Transverse colon (tissue), 4 donors: ENCODE results near the gene SMYD3. TPM values are rescaled to one million over a fixed set of nuclear protein-coding genes. Genes with fewer than 3 reads are reported as not detected.
A peak's percentile ranks its signal among the peaks of the same experiment; 100 is the strongest.

ENCODE experiments used
- DNase-seq: peaks from one replicate; pipeline ENCODE4 v3.0.0-alpha.2; 2019
- H3K27ac ChIP-seq, 4 donors: fragments of 200-600 bp; sonication (generic); 2 replicates each; pipeline ENCODE4 v1.5.1; 2016 to 2018; ENCODE audit warnings: inconsistent platforms in 4 of 4
- H3K27me3 ChIP-seq: fragments of 200-600 bp; sonication (generic); 2 replicates; pipeline ENCODE4 v1.5.1; 2017; ENCODE audit warnings: inconsistent platforms
- H3K36me3 ChIP-seq, 4 donors: fragments of 200-600 bp; sonication (generic); 2 replicates each; pipeline ENCODE4 v1.5.1; 2017 to 2019; ENCODE audit warnings: inconsistent platforms in 4 of 4
- H3K4me1 ChIP-seq, 4 donors: fragments of 200-600 bp; sonication (generic); 2 replicates each; pipeline ENCODE4 v1.5.1; 2017 to 2020; ENCODE audit warnings: inconsistent platforms in 4 of 4
- H3K4me3 ChIP-seq, 4 donors: fragments of 200-600 bp; sonication (generic); 1 replicate in 1 of 4; 2 replicates in 3 of 4; pipeline versions ENCODE4 v1.5.1 to v1.6.1; 2017 to 2019; ENCODE audit warnings: inconsistent platforms in 4 of 4
- H3K9me3 ChIP-seq, 2 donors: fragments of 200-600 bp; sonication (generic); 2 replicates each; pipeline ENCODE4 v1.5.1; 2017 to 2019; ENCODE audit warnings: inconsistent platforms in 2 of 2
- CTCF ChIP-seq, 5 experiments: fragments of 200-600 bp in 3 of 5; fragments of 450-650 bp in 2 of 5; sonication (generic) in 3 of 5; IDR thresholded peaks; 1 replicate in 2 of 5; 2 replicates in 3 of 5; pipeline ENCODE4 v1.5.1; 2016 to 2017; ENCODE audit warnings: antibody characterized with exemption in 5 of 5, inconsistent platforms in 3 of 5, mild to moderate bottlenecking in 2 of 5, moderate library complexity in 1 of 5
- EP300 ChIP-seq: sonication (generic); formaldehyde crosslinking; IDR thresholded peaks from one replicate; pipeline ENCODE4 v1.6.1; 2017; ENCODE audit warnings: antibody characterized with exemption, low read depth
- POLR2A ChIP-seq: fragments of 450-650 bp; IDR thresholded peaks from one replicate; pipeline ENCODE4 v1.6.1; 2016; ENCODE audit warnings: antibody characterized with exemption, mild to moderate bottlenecking, moderate library complexity
- POLR2AphosphoS5 ChIP-seq, 3 donors: sonication (generic); formaldehyde crosslinking; IDR thresholded peaks; one replicate each; pipeline ENCODE4 v1.6.1; 2016; ENCODE audit warnings: antibody characterized with exemption in 3 of 3
- WGBS, 2 donors: methylation state at CpG; one replicate each; pipeline ENCODE4 v1.1.5; 2018; ENCODE audit warnings: low coverage in 1 of 2; 5-methylcytosine and 5-hydroxymethylcytosine counted together
- in situ Hi-C, 4 donors: fragments of 200-750 bp; cut with MboI; loops; one replicate each; pipeline versions ENCODE4 v1.15.0 to v1.15.1; 2017; ENCODE audit warnings: low sequenced_read_pairs in 3 of 4, low pct_ligation_motif_present in 1 of 4, low pct_unique_long_range_greater_than_20kb in 1 of 4
- intact Hi-C: fragments of 100-400 bp; cut with DNase I; formaldehyde crosslinking; loops from one replicate; pipeline ENCODE4 v1.15.1; 2023; ENCODE audit warnings: low total_unique reads
- total RNA-seq, 4 donors: library from RNA; depleted of rRNA; stranded (reverse); fragments of >200 nt; gene quantifications; one replicate each; pipeline ENCODE4 v1.1.0, GENCODE V29; 2016

The SMYD3 gene
- total RNA-seq, 4 donors from 2014 or later = 10.5 to 31.3 (median 25.8) TPM

- Histone ChIP-seq H3K27me3 (no peaks in the 10 kb centered on the region), H3K36me3 (no peaks in the 10 kb centered on the region), H3K9me3 (no peaks in the 10 kb centered on the region), H3K4me3 (no peak overlapping the region), H3K27ac (no peak overlapping the region), H3K4me1 (no peaks in the 10 kb centered on the region)
- DNase-seq = no peak
- WGBS, 2 donors = 53 to 57% methylated on average over 2 of the region's 2 CpGs
- in situ Hi-C loops = no loop called here
- intact Hi-C loops = no loop called here
- TF ChIP-seq EP300 = no peak
- TF ChIP-seq POLR2AphosphoS5 (IDR thresholded peaks at IDR 0.05) = no peak
- no peak for TF ChIP-seq POLR2A
- no peak for TF ChIP-seq CTCF (IDR thresholded peaks at IDR 0.05)
Observed at GRCh38 chr1:246218686-246219085, 288.4 kb downstream of the SMYD3 start.

GRCh38 chr1:246216906-246217305 lies 290.2 kb downstream of the SMYD3 start:
- in situ Hi-C loops = no loop called here

GRCh38 chr1:246215510-246215903 lies 291.6 kb downstream of the SMYD3 start:
- Histone ChIP-seq H3K4me3 (no peak overlapping the region), H3K4me1 (no peaks in the 10 kb centered on the region), H3K9me3 (no peaks in the 10 kb centered on the region), H3K27ac (no peak overlapping the region), H3K36me3 (no peaks in the 10 kb centered on the region), H3K27me3 (no peaks in the 10 kb centered on the region)
- intact Hi-C loops (no loop called here), in situ Hi-C loops (no loop called here)
- WGBS, 2 donors = 41 to 50% methylated on average over 2 to 4 of the region's 4 CpGs
- no peak for TF ChIP-seq POLR2A
- TF ChIP-seq POLR2AphosphoS5 (IDR thresholded peaks at IDR 0.05) = no peak
- no peak for TF ChIP-seq CTCF (IDR thresholded peaks at IDR 0.05)
- DNase-seq = no peak

More at GRCh38 chr1:246216906-246217305, 290.2 kb downstream of the SMYD3 start:
- DNase-seq = no peak
- Histone ChIP-seq H3K9me3 (no peaks in the 10 kb centered on the region), H3K27ac (no peak overlapping the region), H3K4me3 (no peak overlapping the region), H3K27me3 (no peaks in the 10 kb centered on the region), H3K4me1 (no peaks in the 10 kb centered on the region), H3K36me3 (no peaks in the 10 kb centered on the region)
- intact Hi-C loops = no loop called here
- no peak for TF ChIP-seq EP300

- intact Hi-C loops = no loop called here
- no peaks in the 10 kb centered on the region for H3K4me1 ChIP-seq
- no peak overlapping the region for H3K27ac ChIP-seq
- H3K9me3 ChIP-seq = no peaks in the 10 kb centered on the region
- no peaks in the 10 kb centered on the region for H3K27me3 ChIP-seq
- H3K4me3 ChIP-seq = no peak overlapping the region
- peak; percentile 27 for DNase-seq
- no peak for TF ChIP-seq CTCF (IDR thresholded peaks at IDR 0.05)
- TF ChIP-seq POLR2A = no peak
- no peak for TF ChIP-seq POLR2AphosphoS5 (IDR thresholded peaks at IDR 0.05)
- no peak for TF ChIP-seq EP300
- in situ Hi-C loops = no loop called here
- no peaks in the 10 kb centered on the region for H3K36me3 ChIP-seq
- WGBS, 2 donors = 39 to 54% methylated on average over 9 of the region's 9 CpGs
Observed at GRCh38 chr1:246214708-246215509, 292.2 kb downstream of the SMYD3 start.

GRCh38 chr1:246213947-246214346 lies 293.1 kb downstream of the SMYD3 start:
- intact Hi-C loops = no loop called here
- Histone ChIP-seq H3K4me3 (no peak overlapping the region), H3K27me3 (no peaks in the 10 kb centered on the region), H3K9me3 (no peaks in the 10 kb centered on the region), H3K36me3 (no peaks in the 10 kb centered on the region), H3K27ac (no peak overlapping the region), H3K4me1 (no peaks in the 10 kb centered on the region)
- TF ChIP-seq EP300 = no peak
- no peak for TF ChIP-seq POLR2AphosphoS5 (IDR thresholded peaks at IDR 0.05)
- no peak for TF ChIP-seq POLR2A
- no peak for TF ChIP-seq CTCF (IDR thresholded peaks at IDR 0.05)
- WGBS, 2 donors = 100% methylated on average over 1 of the region's 1 CpG; no CpG with 5 or more reads in 1 of the 2 donors
- no peak for DNase-seq
- in situ Hi-C loops = no loop called here
